ENCODE data around the gene SFXN5.

SFXN5 gene

GRCh38 chr2:73101626-73102256, 30.2 kb upstream of the SFXN5 start:
- no peak overlapping the region for H3K9ac ChIP-seq (ENCODE audit: low read length)
- no peaks in the 10 kb centered on the region for H3K9me3 ChIP-seq (ENCODE audit: low read length)
- no peaks in the 10 kb centered on the region for H3F3A ChIP-seq (ENCODE audit: insufficient read depth, low read length)
- no peaks in the 10 kb centered on the region for H3K9me2 ChIP-seq (ENCODE audit: low read depth, low read length)
- no peaks in the 10 kb centered on the region for H3K36me3 ChIP-seq (ENCODE audit: insufficient read depth, low read length)
- TF ChIP-seq EZH2 (IDR thresholded peaks at IDR 0.05; ENCODE audit: borderline replicate concordance, low read length): no peak
- no peak for TF ChIP-seq CTCF (IDR thresholded peaks at IDR 0.05; ENCODE audit: low read length)
- no peak overlapping the region for H3K4me2 ChIP-seq (ENCODE audit: low read length)
- H3K27me3 ChIP-seq (ENCODE audit: insufficient read depth, low read length): no peaks in the 10 kb centered on the region
- no peak overlapping the region for H3K4me3 ChIP-seq (ENCODE audit: low read depth, low read length, poor library complexity, severe bottlenecking)
- H4K20me1 ChIP-seq (ENCODE audit: insufficient read depth, low read length): no peaks in the 10 kb centered on the region
- H2AFZ ChIP-seq (ENCODE audit: low read length): no peak overlapping the region
- no peaks in the 10 kb centered on the region for H3K4me1 ChIP-seq (ENCODE audit: insufficient read depth, low read length, severe bottlenecking)
- no peak overlapping the region for H3K27ac ChIP-seq (ENCODE audit: low read depth, low read length, poor library complexity, severe bottlenecking)
- no peaks in the 10 kb centered on the region for H3K79me2 ChIP-seq (ENCODE audit: insufficient read depth, low read length)

- no peaks in the 10 kb centered on the region for H3K9me3 ChIP-seq (ENCODE audit: low read length)
- TF ChIP-seq CTCF (IDR thresholded peaks at IDR 0.05; ENCODE audit: low read length) (no peak), EZH2 (IDR thresholded peaks at IDR 0.05; ENCODE audit: borderline replicate concordance, low read length) (no peak)
- H3K4me2 ChIP-seq (ENCODE audit: low read length): no peak overlapping the region
These were observed 29.4 kb upstream of the SFXN5 start for GRCh38 chr2:73100956-73101355.

GRCh38 chr2:73099486-73099885, 28.0 kb upstream of the SFXN5 start:
- Histone ChIP-seq H3K4me3 (ENCODE audit: low read depth, low read length, poor library complexity, severe bottlenecking) (no peak overlapping the region), H3K4me1 (ENCODE audit: insufficient read depth, low read length, severe bottlenecking) (no peaks in the 10 kb centered on the region), H3K4me2 (ENCODE audit: low read length) (no peak overlapping the region), H3K36me3 (ENCODE audit: insufficient read depth, low read length) (no peaks in the 10 kb centered on the region), H3F3A (ENCODE audit: insufficient read depth, low read length) (no peaks in the 10 kb centered on the region), H3K9ac (ENCODE audit: low read length) (no peak overlapping the region), H4K20me1 (ENCODE audit: insufficient read depth, low read length) (no peaks in the 10 kb centered on the region), H3K27me3 (ENCODE audit: insufficient read depth, low read length) (no peaks in the 10 kb centered on the region), H3K27ac (ENCODE audit: low read depth, low read length, poor library complexity, severe bottlenecking) (no peak overlapping the region), H3K9me2 (ENCODE audit: low read depth, low read length) (no peaks in the 10 kb centered on the region), H3K79me2 (ENCODE audit: insufficient read depth, low read length) (no peaks in the 10 kb centered on the region), H2AFZ (ENCODE audit: low read length) (no peak overlapping the region), H3K9me3 (ENCODE audit: low read length) (no peaks in the 10 kb centered on the region)
- no peak for TF ChIP-seq EZH2 (IDR thresholded peaks at IDR 0.05; ENCODE audit: borderline replicate concordance, low read length)
- TF ChIP-seq CTCF (IDR thresholded peaks at IDR 0.05; ENCODE audit: low read length): no peak

More at GRCh38 chr2:73100956-73101355, 29.4 kb upstream of the SFXN5 start:
- Histone ChIP-seq H3K9me2 (ENCODE audit: low read depth, low read length) (no peaks in the 10 kb centered on the region), H3K27ac (ENCODE audit: low read depth, low read length, poor library complexity, severe bottlenecking) (no peak overlapping the region), H3K9ac (ENCODE audit: low read length) (no peak overlapping the region), H3K4me3 (ENCODE audit: low read depth, low read length, poor library complexity, severe bottlenecking) (no peak overlapping the region), H3K36me3 (ENCODE audit: insufficient read depth, low read length) (no peaks in the 10 kb centered on the region), H3K27me3 (ENCODE audit: insufficient read depth, low read length) (no peaks in the 10 kb centered on the region), H2AFZ (ENCODE audit: low read length) (no peak overlapping the region), H3K4me1 (ENCODE audit: insufficient read depth, low read length, severe bottlenecking) (no peaks in the 10 kb centered on the region), H4K20me1 (ENCODE audit: insufficient read depth, low read length) (no peaks in the 10 kb centered on the region), H3K79me2 (ENCODE audit: insufficient read depth, low read length) (no peaks in the 10 kb centered on the region), H3F3A (ENCODE audit: insufficient read depth, low read length) (no peaks in the 10 kb centered on the region)
